Inferior parietal cortex (tissue), 1 donor: ENCODE results near the gene ASB1.
"Not testable (repeated sequence)": the region's sequence is repeated elsewhere in the genome, so short reads cannot be mapped to it uniquely, and the experiment has no call there.

Experiments used
- DNase-seq: peaks from one replicate; pipeline ENCODE4 v3.0.0-alpha.2; 2016; ENCODE audit errors: extremely low spot score

ASB1 gene

DNA sequence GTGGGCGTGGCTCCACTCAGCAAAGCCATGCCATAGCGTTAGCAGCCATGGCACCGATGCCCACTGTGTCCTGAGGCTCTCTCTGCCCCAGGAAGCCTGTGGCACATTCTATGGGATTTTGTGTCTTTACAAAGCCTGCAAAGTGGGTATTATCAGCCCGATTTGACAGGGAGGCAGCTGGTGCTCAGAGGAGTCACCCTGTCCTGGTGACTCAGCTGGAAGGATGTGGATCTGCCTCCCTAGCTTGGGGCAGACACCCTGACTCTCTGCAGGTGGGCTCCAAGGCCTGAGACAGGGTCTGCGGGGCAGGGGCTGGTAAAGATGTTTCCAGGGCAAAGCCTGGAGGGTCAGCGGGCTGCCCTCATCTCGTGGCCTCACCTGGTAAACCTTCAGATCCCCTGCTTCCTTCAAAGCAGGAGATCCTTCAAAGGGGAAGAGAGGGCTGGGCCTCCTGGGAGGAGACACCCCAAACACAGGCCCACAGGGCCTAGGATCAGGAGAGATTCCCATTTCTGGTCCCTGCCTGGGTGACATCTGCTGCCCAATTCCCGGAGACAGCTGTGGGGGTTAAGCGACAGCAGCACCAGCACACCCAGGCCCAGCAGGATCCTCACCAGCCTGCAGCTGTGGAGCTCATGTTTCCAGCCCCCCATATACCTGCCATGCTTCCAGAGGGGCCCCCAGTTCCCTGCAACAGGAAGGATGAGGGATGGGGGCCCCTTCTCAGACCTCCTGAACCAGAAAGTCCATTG lies 3.0 kb upstream of the ASB1 start:
- DNase-seq, result no peak

DNA sequence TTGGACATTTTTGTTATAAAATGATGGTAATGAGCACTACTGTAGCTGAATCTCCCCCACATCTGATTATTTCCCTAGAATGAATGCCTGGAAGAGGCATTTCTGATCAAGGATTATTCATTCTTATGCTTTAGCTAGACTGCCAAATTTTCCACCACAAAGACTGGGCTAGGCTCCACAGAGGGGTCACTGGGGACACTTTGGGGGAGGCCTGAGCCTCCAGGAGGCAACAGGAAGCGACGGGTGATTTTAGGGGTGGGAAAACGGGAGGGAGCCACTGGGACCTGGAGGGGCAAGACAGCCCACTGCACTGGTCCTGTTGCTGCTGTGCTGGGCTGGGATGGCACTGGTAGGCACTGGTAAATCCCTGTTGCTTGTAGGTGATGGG lies 2.4 kb upstream of the ASB1 start:
- DNase-seq, result no peak

DNA sequence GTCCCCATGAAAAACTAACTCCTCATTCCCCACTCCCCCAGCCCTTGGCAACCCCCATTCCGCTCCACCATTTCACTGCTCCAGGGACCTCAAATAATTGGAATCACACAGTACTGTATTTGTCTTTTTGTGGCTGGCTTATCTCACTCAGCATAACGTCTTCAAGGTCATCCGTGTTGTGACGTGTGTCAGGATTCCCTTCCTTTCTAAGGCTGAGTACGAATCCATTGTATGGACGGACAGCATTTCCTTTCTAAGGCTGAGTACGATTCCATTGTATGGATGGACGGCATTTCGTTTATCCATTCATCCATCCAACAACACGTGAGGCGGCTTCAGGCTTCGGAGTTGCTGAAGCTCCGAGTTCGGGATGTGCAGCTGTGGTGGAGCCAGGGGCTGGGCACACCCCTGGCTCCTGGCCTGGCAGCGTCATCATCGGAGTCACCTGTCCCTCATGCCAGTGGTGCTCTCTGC lies 1.2 kb upstream of the ASB1 start:
- DNase-seq, result no peak

- DNase-seq, result peak; percentile 40
Measured at GRCh38 chr2:238425979-238426567, 654 bp upstream of the ASB1 start.

- DNase-seq, result no peak
Measured at GRCh38 chr2:238427435-238428162, 872 bp downstream of the ASB1 start.

- DNase-seq, result no peak
Measured at GRCh38 chr2:238428866-238429265, 2.1 kb downstream of the ASB1 start.

GRCh38 chr2:238430781-238431180 lies 4.1 kb downstream of the ASB1 start:
- DNase-seq, result no peak

- no peak for DNase-seq
Measured at GRCh38 chr2:238431456-238431855, 4.7 kb downstream of the ASB1 start.

- DNase-seq, result no peak
Measured at GRCh38 chr2:238433300-238433915, 6.7 kb downstream of the ASB1 start.

DNA sequence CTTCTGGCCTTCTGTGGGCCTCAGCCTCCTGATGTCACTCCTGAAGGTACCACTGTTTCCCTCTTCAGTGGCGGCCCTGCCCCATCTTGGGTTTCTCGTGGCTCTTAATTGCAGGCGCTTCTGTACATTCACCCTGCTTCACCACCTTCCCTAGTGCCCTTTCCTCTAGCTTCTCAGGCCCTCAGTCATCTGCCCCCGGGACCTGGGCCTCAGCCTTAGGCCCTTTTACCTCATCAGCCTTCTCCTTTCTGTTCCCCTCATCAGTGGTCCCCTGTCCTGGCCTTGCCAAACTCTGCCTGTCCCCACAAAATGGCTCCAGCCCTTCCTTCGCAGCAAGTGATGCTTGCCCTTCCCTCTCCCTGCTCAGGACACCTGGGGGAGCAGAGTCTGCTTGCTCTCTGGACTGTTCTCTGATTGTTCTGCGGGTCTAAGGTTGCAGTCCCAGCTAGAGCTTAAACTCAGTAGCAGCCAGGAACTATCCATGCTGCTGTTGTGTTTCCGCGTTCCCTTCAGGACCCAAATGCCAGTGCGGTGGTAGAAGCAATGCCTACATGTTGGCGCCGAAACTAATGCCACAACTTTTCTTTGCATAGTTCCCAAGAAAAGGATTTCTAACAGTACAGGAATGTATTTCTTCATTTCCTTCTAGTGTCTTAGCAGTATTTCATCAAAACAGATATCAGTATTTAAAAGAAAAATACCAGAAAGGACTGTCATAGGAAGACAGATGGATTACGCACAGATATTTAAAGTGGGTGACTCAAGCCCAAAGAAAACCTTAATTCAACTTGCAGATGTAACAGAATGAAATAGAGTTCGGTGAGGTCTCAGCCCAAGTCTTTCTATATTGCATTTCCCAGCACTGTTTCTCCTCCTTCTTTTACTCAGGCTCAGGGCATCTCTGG lies 7.5 kb downstream of the ASB1 start:
- no peak for DNase-seq

GRCh38 chr2:238434846-238435751 lies 8.4 kb downstream of the ASB1 start:
- no peak for DNase-seq

- no peak for DNase-seq
Measured at GRCh38 chr2:238435752-238436096, 9.0 kb downstream of the ASB1 start.

DNA sequence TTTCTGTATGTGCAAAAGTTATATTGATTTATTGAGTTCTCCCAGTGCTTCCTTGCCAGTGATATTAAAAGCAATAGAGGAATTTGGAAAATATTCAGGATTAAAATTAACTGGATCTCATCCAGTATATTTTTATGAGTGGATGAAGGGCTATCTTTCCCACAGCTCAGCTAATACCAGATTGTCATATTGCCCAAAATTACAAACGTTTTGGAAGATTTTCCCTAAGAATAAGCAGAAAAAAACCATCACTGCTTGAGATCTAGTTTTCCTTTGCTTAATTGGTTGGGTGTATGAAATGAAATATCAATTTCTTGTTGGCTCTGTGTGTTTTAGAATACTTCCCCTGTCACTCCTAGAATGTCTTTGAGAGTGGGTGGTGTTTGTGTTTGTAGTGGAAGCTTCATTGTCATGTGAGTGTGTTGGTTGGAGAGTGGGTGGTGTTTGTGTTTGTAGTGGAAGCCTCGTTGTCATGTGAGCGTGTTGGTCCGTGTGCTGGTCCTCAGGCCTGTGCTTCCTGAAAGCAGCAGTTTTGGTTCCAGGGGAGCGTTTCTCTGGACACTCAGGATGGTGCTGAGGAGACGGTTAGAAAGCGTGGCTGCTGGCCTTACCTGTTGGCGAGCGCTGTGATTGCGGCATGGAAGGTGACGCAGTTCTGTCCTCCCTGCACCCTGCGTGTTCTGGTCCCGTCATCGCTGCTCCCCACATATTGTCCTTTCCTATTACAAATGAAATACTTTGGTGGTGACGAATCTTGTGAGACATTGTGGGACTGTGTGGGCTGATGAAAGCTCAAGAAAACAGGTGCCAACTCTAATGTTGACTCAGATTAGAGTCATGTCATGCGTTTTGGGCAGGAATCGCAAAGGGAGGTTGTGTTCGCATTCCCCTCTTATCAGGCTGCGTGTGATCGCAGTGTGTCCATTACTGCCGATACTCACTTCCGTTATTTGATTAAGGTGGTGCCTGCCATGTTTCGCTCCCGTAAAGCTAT lies 12.4 kb downstream of the ASB1 start:
- DNase-seq, result no peak

DNA sequence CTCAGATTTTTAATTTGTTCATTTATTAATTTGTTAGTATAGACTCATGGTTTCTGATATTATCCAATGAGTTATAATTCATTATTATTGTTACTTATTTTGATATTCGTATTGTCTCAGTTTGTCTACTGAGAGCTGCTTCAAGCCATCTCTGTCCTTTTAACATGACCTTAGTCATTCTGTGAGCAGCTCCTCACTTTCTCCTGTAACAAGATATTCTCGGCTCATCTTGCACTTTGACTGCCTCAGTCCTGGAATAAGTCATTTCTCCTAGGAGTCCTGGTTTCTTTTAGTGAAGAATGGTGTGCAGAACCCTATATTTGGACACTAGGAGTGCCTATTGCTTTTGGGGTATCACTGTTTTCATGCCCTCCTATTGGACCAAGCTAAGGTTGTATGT lies 13.2 kb downstream of the ASB1 start:
- DNase-seq, result no peak

- no peak for DNase-seq
Measured at GRCh38 chr2:238440331-238440730, 13.6 kb downstream of the ASB1 start.

GRCh38 chr2:238440767-238441166 lies 14.0 kb downstream of the ASB1 start:
- no peak for DNase-seq

DNA sequence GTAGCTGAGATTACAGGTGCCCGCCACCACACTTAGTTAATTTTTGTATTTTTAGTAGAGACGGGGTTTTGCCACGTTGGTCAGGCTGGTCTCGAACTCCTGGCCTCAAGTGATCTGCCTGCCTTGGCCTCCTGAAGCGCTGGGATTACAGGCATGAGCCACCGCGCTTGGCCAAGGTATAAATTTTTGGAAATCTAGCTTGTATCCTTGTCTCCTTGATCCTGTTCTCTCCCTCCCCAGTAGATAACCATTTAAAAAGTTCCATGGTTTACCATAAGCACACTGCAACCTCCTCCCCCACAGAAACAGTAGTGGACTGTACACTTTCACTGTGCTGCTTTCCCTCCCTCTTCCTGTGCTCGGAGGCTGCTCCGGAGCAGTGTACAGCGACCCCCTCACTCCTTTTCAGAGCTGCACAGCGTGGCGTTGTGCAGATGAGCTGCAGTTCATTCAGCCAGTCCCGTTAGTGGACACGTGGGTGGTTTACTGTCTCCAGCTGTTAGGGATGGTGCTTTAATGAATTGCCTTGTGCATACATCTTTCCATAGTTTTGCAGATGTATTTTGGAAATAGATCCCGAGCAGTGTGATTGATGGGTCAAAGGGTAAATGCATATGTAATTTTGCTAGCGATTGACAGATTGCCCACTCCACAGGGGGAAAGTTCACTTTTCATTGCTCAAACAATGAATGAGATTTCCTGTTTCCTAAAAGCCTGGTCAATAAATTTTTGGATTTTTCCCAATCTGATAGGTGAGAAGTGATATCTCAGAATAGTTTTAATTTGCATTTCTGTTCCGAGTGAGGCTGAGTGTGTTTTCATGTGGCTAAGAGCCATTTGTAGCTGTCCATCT lies 14.8 kb downstream of the ASB1 start:
- no peak for DNase-seq

DNA sequence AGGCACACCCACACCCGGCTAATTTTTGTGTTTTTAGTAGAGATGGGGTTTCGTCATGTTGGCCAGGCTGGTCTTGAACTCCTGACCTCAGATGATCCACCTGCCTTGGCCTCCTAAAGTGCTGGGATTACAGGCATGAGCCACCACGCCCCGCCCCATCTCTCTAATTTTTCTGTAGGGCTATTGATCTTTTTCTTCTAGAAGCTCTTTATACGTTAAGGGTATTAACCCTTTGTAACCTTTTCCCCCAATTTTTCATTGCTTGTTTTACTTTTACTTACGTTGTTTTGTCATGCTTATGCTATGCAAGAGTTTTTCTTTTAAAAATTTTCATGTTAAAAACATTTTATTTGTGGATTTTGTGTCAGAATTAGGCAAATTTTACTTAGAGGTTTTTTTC lies 15.5 kb downstream of the ASB1 start:
- DNase-seq, result not testable (repeated sequence)
